ENCODE results near the gene HIBCH.
"Not testable (repeated sequence)": the region's sequence is repeated elsewhere in the genome, so short reads cannot be mapped to it uniquely, and the experiment has no call there.

Gene HIBCH

DNA sequence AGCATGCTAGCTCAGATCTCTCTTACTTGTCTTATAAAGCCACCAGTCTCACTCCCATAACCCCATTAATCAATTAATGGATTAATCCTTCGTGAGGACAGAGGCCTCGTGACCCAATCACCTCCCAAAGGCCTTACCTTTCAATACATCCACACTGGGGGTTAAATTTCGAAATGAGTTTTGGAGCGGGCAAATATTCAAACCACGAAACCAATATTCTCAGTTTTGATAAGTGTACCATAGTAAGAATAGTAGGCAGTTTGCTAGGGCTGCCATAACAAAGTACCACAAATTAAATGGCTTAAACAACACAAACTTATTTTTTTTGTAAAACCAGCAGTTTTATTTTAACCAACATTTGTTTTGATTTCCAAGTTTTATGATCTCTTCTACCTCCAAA, 15.2 kb downstream of the HIBCH start:
- DNase-seq (ENCODE audit: low read depth) = no peak

DNA sequence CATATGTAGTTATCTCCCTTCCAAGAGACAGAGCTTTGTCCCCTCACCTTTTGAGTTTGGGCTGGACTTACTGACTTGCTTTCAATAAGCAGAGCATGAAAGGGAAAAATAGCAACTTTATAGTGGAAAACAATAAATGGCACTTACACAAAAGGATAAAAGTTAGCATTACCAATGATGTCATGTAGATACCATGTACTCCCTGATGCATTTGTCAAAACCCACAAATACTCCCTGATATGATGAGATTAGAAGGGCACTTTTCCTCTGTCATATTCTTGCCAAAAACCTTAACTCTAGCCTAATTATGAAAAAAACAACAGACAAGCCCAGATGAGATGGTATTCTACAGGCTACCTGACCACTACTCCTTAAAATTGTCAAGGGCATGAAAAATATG, 16.0 kb downstream of the HIBCH start:
- no peak for DNase-seq (ENCODE audit: low read depth)

DNA sequence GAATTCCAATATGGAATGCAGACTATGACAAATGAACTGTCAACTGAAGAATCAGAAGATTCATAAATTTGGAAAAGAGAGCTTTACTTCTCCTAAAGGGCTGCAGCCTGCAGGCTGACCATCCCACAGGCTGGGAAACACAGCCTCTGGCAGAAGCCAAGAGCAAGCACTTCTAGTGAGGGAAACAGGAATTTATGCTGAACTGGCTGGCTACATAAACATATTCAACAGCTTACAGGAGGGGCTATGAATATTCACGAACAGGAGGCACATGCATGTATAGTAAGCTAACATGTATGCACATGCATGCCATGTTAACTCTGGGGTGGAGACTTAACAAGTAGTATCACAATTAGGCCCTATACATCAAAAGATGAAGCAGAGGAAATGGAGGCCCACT, 17.6 kb downstream of the HIBCH start:
- DNase-seq (ENCODE audit: low read depth) = no peak

DNA sequence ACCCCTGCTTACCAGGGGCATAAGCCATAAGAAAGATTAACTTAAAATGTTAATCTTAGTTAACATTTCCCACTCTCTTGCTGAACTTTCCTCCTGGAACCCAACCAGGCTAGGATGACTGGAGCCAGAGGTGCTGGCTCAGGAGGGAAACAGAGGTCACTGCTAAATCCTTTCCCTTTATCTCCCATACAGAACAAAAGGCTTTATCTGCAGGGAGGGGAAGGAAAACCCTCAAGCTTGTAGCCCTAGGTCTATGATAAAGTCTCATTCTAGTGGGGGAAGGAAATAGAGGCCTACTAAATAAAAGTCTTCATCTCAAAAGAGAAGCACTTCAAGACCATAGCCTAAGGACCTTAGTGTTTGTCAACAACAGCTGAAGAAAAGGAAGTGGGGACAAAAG, 18.6 kb downstream of the HIBCH start:
- DNase-seq (ENCODE audit: low read depth) = no peak

DNA sequence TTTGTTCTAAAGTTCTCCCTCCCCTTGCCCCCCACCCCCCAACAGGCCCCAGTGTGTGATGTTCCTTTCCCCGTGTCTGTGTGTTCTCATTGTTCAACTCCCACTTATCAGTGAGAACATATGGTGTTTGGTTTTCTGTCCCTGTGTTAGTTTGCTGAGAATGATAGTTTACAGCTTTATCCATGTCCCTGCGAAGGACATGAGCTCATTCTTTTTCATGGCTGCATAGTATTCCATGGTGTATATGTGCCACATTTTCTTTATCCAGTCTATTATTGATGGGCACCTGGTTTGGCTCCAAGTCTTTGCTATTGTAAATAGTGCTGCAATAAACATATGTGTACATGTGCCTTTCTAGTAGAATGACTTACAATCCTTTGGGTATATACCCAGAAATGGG, 21.7 kb downstream of the HIBCH start:
- DNase-seq (ENCODE audit: low read depth) = not testable (repeated sequence)

DNA sequence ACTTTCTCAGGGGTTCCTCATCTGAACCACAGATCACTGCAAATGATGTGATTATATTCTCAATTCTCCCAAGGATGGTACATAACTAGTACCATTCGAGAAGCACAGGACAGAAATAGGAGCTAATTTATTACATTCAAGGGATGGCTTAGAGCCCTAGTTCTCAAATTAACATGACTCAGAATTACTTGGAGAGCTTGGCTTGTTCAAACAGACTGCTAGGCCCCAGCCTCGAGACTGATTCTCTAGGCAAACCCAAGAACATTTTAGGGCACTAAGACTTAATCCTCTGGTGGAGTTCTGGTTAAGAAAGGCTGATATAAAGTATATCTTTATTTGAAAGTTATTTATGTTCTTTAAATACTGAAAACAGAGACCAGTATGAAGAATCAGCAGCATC, 35.8 kb downstream of the HIBCH start:
- DNase-seq (ENCODE audit: low read depth) = no peak

DNA sequence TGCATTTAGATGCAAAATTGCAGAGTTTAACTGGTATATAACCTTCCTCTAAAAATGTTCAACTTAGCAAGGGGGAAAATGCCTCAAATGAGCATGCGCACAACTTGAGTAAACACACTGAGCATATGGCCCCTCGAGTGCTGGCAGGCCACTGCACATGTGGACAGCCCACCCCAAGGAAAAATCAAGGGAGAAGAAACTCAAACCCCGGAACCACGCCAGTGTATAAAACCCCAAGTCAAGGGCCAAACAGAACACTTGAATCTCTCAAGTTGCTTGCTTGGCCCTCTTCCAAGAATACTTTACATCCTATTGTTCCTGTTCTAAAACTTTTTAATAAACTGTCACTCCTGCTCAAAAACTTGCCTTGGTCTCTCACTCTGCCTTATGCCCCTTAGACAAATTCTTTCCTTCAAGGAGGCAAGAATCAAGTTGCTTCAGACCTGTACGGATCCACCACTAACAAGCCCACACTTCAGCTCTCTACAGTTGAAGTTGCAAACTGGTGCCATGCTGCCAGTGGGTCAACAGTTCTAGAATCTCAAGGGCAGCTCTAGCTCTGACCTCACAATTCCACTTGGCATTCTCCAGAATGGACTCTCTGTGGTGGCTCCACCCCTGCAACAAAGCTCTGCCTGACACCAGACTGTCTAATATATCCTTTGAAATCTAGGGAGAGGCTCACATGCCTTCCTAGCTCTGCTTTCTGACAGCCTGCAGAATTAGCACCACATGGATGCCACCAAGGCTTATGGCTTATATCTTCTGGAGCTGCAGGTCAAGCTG, 38.9 kb downstream of the HIBCH start:
- DNase-seq (ENCODE audit: low read depth) = no peak

DNA sequence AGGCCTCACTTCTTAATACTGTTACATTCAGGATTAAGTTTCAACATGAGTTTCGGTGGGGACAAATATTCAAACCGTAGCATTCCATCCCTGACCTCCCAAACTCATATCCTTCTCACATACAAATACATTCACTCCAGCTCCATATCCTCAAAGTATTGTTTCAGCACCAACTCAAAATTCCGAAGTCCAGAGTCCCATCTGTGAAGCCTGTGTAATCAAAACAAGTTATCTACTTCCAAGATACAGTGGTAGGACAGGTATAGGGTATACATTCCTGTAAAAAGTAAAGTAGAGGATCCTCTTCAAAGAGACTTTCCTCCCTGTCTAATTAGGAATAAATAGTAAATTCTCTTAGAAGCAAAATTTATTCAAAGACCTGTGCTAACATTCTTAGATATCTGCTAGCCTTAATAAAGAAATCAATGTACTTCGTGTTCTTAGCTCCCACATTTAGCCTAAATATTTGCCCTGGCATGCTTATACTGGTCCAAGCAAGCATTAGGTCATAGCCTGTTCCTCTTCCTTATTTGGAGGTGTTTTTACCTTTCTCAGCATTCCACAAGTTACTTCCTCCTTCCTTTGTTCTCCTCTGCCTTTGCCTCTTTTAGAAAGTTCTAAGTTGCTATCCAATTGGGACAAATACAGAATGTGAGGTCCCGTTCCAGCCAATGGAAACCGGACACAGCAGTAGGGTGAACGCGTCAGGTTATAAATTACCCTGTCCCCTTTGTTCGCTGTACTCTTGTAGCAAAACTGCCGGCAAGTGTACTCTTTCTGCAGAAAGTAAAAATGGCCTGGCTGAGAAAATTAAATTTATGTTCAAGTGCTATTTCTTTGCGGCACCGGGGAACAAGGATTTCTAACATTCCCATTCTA, 40.1 kb downstream of the HIBCH start:
- not testable (repeated sequence) for DNase-seq (ENCODE audit: low read depth)

DNA sequence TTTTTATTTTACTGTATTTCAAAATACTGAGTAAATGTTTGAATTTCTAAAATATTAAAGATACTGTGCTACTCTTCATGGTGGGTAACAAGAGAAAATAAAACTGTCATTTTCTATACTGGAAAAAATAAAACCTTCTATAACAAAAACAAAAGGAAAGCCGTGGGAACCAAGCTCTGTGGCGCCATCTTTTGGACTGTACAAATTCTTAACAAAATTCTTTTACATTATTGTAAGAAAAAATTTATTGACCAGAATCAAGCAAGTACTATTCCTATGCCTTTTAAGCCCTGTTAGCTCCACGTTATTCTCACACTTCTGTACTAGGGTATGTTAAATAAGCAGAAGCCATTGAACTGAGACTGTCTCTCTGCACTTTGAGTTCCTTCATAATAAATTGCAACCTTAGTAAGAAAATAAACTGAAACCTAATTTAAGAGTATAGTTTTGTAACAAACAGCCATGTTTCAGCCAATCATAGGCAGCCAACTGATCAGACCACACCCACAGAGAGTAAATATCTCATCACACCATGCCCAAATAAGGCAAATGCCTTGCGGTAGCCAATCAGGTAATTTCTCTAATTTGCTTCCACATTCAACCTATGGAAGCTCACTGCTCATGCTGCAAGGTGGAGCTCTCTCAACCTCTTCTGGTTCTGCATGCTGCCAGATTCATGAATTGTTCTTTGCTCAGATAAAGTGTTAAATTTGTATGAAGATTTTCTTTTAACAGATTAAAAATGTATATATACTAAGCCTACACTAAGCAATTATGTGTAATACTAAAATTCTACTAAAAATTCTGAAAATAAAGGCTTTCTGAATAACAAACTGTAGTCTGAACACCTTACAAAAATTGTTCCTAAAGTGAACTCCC, 42.2 kb downstream of the HIBCH start:
- no peak for DNase-seq (ENCODE audit: low read depth)

DNA sequence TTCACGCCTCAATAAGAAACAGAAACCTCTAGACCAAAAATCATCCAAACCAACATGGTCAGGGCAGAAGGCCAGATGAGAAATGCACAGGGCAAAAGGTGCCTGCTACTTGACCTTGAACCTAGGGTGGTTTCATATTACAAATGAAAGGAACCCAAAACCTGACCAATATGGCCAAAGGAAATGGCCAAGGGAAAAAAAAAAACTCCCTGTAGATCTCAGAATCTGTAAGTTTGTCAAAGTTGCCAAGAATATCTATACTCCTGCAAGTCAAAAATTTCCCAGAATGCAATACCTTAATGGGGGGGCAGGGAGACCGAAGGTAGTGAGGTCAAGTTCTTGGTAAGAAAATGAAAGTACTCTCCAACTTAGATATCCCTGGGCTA, 47.2 kb downstream of the HIBCH start:
- no peak for DNase-seq (ENCODE audit: low read depth)

DNA sequence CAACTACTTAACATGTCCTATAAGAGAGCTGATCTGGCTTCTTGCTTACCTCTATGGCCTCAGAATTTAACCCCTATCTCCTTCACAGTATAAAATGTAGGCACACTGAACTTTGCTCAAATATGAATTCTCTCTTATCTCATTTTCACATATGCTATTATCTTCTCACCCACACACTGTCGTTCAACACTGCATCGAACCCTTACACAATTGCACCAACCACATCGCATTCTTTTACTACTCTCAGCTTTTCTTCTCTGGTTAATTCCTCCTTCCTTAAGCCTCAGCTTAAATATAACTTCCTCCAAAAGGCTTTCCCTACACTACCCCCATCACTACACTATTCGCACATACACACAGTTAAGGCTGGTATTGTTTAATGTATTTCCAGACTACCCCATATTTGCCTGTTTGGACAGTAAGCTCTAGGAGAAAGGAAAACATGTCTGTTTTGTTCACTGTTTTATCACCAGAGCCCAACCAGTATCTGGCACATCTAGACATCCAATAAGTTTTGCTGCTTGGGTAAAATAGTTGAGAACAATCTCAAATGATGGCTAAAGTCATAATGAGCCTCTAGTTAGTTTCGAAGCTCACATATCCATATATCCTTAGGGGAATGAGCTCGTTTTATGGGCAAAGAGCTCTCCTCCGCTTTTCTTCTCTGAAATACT, 47.7 kb downstream of the HIBCH start:
- no peak for DNase-seq (ENCODE audit: low read depth)

DNA sequence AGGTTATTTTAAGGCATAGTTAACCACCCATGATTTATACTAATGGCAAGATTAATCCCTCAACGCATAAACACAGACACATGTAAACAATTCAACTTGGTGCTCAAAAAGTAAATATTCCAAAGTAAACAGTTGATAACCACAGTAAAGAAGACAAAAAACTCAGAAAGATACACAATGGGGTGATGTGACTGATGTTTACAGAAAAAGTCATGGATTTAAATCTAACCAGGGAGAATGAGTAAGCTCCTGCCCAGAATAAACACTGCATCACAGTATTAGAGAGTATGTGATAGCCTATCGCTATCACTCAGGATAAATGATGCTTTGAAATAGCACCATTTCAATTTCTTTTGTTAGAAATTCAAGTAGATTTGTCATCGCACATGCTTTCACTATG, 49.3 kb downstream of the HIBCH start:
- no peak for DNase-seq (ENCODE audit: low read depth)

DNA sequence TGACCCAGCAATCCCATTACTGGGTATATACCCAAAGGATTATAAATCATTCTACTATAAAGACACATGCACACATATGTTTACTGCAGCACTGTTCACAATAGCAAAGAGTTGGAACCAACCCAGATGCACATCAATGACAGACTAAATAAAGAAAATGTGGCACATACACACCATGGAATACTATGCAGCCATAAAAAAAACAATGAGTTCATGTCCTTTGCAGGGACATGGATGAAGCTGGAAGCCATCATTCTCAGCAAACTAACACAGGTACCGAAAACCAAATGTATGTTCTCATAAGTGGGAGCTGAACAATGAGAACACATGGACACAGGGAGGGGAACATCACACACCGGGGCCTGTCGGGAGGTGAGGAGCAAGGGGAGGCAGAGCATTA, 49.9 kb downstream of the HIBCH start:
- not testable (repeated sequence) for DNase-seq (ENCODE audit: low read depth)

DNA sequence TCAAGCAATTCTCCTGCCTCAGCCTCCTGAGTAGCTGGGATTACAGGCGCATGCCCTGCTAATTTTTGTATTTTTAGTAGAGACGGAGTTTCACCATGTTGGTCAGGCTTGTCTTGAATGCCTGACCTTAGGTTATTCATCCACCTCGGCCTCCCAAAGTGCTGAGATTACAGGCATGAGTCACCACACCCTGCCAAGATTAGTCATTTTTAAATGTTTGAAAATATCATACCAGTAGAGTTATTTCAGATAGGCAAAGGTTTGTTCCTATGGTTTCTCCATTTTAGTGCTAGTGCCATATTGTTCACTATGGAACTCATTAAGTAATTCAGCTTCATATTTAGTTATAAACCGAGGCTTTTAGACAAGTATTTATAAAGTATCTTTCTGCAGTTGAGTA, 52.3 kb downstream of the HIBCH start:
- no peak for DNase-seq (ENCODE audit: low read depth)

DNA sequence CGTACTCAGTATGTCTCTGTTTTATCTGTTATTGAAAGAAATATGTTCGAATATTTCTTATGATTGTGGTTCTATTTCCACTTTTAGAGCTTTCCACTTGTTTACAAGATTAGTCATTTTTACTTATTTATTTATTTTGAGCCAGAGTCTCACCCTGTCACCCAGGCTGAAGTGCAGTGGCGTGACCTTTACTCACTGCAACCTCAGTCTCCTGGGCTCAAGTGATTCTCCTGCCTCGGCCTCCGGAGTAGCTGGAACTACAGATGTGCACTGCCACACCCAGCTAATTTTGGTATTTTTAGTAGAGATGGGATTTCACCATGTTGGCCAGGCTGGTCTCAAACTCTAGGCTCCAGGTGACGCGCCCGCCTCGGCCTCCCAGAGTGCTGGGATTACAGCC, 53.3 kb downstream of the HIBCH start:
- DNase-seq (ENCODE audit: low read depth) = no peak

DNA sequence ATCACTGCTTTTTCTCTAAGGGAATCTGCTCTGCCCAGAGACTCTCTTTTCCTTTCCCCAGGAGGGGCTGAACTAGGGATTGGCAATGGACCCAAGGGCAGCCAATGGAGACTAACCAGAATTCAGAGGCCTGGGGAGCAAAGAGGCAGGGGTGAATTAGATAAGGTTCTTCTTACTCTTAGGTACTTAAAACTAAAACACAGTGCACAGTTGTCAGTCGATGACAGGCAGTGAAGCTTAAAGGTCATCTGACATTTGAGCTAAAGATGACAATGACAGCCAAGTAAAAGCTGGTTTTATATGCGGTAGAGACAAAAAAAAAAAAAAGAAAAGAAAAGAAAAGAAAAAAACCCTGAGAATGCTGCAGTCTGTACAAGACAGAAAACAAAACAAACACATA, 57.8 kb downstream of the HIBCH start:
- DNase-seq (ENCODE audit: low read depth) = no peak

DNA sequence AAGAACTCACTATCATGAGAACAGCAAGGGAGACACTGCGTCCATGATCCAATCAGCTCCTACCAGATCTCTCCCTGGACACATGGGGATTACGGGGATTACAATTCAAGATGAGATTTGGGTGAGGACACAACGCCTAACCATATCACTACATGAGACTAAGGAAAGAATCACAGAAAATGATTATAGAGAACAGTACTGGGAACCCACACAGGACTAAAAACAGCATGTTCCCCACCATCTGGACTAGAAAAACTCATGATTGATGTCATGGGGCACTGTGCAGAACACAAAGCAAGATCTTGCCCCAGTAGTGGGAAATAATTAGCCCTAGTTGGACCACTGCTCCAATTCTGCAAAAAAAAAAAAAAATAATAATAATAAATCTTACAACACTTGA, 63.5 kb downstream of the HIBCH start:
- no peak for DNase-seq (ENCODE audit: low read depth)

DNA sequence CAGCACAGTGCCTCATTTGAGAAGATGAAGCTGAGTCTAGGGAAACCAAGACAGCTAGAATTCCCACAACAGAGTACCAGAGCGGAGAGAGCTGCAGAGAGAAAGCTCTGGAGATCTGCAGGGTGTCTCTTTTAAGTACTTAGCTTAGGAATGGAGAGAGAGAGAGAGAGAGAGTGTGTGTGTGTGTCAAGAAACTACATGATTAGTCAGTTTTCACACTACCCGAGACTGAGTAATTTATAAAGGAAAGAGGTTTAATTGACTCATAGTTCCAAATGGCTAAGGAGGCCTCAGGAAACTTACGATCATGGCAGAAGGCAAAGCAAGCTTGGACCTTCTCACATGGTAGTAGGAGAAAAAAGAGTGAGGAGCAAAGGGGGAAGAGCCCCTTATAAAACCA, 64.0 kb downstream of the HIBCH start:
- no peak for DNase-seq (ENCODE audit: low read depth)

DNA sequence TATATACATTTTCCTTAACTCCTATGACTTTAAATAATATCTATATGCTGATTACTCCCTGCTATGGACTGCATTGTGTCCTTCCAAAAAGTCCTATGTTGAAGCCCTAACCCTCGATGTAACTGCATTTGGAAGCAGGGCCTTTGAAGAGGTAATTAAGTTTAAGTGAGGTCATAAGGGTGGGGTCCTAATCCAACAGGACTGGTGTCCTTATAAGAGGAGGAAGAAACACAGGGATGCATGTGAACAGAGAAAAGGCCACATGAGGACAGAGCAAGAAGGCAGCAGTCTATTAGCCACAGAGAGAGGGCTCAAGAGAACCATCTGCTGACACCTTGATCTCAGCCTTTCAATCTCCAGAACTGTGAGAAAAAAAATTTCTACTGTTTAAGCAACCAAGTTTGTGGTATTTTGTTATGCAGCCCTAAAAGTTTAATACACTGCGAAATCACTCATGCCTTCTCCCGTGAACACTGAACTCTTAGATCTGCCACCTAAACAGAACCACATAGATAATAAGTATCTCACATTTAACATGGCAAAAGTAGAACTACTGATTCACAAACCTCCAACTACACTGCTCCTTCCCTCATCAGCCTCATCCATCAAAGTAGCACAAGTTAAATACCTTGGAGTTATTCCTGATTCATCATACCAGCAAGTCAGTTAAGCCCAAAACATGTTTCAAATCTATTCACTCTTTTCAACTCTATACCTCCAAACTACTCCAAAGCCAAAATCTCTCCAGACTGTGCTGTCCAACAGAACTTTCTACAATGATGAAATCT, 65.4 kb downstream of the HIBCH start:
- DNase-seq (ENCODE audit: low read depth) = no peak

DNA sequence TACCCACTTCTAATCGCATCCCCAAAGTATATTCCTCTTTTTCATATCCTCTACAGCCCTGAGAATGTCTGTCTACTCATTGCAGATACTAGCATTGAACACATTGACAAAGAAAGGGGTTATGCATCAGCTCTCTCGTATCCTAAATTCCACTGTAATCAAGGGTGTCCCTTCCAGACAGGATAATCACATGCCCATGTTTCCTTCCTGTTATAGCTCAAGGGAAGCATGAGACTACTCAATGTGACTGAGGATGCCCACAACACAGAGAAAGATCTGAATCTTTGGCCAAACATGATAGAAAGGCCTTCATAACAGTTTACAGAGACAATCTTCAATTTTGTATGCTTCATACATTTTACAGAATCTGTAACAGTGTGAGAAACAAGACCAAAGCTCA, 69.2 kb downstream of the HIBCH start:
- no peak for DNase-seq (ENCODE audit: low read depth)

DNA sequence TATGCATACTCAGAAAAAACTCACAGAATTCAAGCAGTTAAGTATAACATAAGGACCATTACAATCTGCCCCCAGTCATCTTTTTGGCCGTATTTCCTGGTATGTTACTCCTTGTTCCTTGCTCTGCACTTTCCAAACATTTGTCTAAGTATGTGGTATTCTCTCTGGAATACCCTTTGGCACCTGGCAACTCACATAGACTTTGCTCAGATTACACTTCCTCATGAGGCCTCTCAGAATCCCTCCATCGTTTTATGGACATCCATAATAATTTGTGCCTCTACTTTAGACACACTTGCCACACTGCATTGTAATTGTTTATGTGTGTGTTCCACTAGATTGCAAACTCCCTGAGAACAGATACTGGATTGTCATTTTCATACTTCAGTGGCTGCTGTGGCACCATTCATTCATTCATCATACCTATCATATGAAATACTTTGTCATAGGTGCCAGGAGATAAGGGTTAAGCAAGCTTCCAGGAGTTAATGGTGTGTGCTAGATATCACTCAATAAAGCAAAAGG, 84.0 kb downstream of the HIBCH start:
- DNase-seq (ENCODE audit: low read depth) = no peak
